Mesothelial cell of epicardium (in vitro differentiated cells): ENCODE data around the gene EGLN3. TPM values are rescaled to one million over a fixed set of nuclear protein-coding genes. Genes with fewer than 3 reads are reported as not detected.

Experiments
- DNase-seq, 2 experiments: peaks; one replicate each; pipeline ENCODE4 v3.0.0; 2021; ENCODE audit warnings: low spot score in 2 of 2; ENCODE audit not compliant: unreplicated experiment in 2 of 2
- H3K27ac Mint-ChIP-seq: 2 replicates; pipeline ENCODE4 v1.8.0; 2021; ENCODE audit warnings: mixed read lengths
- H3K27me3 Mint-ChIP-seq: 2 replicates; pipeline ENCODE4 v1.8.0; 2021; ENCODE audit warnings: low read depth, mixed read lengths
- H3K36me3 Mint-ChIP-seq: 2 replicates; pipeline ENCODE4 v1.8.0; 2021; ENCODE audit warnings: mixed read lengths
- H3K4me1 Mint-ChIP-seq: 2 replicates; pipeline ENCODE4 v1.8.0; 2021; ENCODE audit warnings: mixed read lengths
- H3K4me3 Mint-ChIP-seq: 2 replicates; pipeline ENCODE4 v1.8.0; 2021; ENCODE audit warnings: mild to moderate bottlenecking, moderate library complexity, mixed read lengths
- H3K9me3 Mint-ChIP-seq: 2 replicates; pipeline ENCODE4 v1.8.0; 2021; ENCODE audit warnings: mixed read lengths
- total RNA-seq: library from RNA; stranded (reverse); gene quantifications from 3 replicates; pipeline ENCODE4 v1.2.1, GENCODE V29; 2021
- TF ChIP-seq, protein P1 (sequence below): fragments of 200-600 bp; sonication (generic); IDR thresholded peaks from one replicate; pipeline ENCODE4 v1.5.0; 2021; ENCODE audit warnings: antibody characterized with exemption; ENCODE audit not compliant: unreplicated experiment

The EGLN3 gene
- total RNA-seq, 1 donor from 2014 or later = 8.3 TPM

GRCh38 chr14:33900706-33901105 lies 50.2 kb downstream of the EGLN3 start:
- Mint-ChIP-seq H3K27ac (no peak overlapping the region), H3K36me3 (no peaks in the 10 kb centered on the region), H3K27me3 (no peaks in the 10 kb centered on the region), H3K4me1 (no peaks in the 10 kb centered on the region), H3K9me3 (no peaks in the 10 kb centered on the region), H3K4me3 (no peak overlapping the region)
- TF ChIP-seq, protein P1, sequence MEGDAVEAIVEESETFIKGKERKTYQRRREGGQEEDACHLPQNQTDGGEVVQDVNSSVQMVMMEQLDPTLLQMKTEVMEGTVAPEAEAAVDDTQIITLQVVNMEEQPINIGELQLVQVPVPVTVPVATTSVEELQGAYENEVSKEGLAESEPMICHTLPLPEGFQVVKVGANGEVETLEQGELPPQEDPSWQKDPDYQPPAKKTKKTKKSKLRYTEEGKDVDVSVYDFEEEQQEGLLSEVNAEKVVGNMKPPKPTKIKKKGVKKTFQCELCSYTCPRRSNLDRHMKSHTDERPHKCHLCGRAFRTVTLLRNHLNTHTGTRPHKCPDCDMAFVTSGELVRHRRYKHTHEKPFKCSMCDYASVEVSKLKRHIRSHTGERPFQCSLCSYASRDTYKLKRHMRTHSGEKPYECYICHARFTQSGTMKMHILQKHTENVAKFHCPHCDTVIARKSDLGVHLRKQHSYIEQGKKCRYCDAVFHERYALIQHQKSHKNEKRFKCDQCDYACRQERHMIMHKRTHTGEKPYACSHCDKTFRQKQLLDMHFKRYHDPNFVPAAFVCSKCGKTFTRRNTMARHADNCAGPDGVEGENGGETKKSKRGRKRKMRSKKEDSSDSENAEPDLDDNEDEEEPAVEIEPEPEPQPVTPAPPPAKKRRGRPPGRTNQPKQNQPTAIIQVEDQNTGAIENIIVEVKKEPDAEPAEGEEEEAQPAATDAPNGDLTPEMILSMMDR = no peak
- no peak for DNase-seq

DNA sequence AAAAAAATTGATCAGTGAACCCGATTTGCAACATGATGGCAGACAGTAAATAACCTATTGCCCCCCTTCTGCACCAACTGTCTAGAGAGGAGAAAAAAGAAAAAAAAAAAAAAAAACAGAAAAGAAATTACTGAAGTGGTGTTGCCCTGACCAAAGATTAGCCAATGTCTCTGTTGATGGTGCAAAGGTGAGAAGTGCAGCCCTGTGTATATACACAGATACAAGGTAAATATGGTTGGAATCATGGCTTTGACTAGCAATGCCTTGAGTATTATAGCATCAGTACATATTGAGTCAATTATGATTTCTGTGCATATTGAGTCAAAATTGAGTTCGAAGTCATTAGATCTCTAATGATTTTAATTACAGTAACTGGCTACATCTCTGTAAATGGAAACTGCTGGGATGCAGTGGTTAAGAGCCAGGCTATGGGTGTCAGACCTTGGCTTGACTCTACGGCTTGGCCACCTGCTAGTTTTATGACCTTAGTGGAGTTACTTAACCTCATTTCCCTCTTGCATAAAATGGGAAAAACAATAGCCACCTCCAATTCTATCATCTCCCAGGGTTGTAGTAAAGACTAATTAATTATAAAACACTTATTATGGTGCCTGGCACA lies 51.0 kb downstream of the EGLN3 start:
- no peaks in the 10 kb centered on the region for H3K4me1 Mint-ChIP-seq
- peaks cover 6% of the 10 kb centered on the region for H3K9me3 Mint-ChIP-seq
- H3K4me3 Mint-ChIP-seq = no peak overlapping the region
- DNase-seq = no peak
- H3K27ac Mint-ChIP-seq = no peak overlapping the region
- no peaks in the 10 kb centered on the region for H3K27me3 Mint-ChIP-seq
- H3K36me3 Mint-ChIP-seq = peaks cover 1% of the 10 kb centered on the region
- TF ChIP-seq, protein P1 = no peak

GRCh38 chr14:33897878-33898535 lies 52.9 kb downstream of the EGLN3 start:
- Mint-ChIP-seq H3K4me3 (no peak overlapping the region), H3K9me3 (peaks cover 17% of the 10 kb centered on the region), H3K36me3 (peaks cover 2% of the 10 kb centered on the region), H3K27me3 (no peaks in the 10 kb centered on the region), H3K27ac (no peak overlapping the region), H3K4me1 (no peaks in the 10 kb centered on the region)
- DNase-seq = no peak
- TF ChIP-seq, protein P1 = no peak

GRCh38 chr14:33897382-33897781 lies 53.5 kb downstream of the EGLN3 start:
- Mint-ChIP-seq H3K4me1 (no peaks in the 10 kb centered on the region), H3K4me3 (no peak overlapping the region), H3K9me3 (peaks cover 19% of the 10 kb centered on the region), H3K36me3 (peaks cover 2% of the 10 kb centered on the region), H3K27me3 (no peaks in the 10 kb centered on the region), H3K27ac (no peak overlapping the region)
- TF ChIP-seq, protein P1 = no peak
- DNase-seq = no peak

DNA sequence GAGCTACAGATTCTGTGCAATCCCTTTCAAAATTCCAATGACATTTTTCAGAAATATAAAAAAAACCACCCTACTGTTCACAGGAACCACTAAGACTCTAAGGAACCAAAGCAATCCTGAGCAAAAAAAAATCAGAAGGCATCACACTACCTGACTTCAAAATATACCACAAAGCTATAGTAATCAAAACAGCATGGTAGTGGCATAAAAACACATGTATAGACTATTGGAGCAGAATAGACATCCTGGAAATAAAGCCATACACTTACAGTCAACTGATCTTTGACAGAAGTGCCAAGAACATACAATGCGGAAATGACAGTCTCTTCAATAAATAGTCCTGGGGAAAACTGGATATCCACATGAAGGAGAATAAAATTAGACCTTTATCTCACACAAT lies 56.5 kb downstream of the EGLN3 start:
- Mint-ChIP-seq H3K36me3 (peaks cover 2% of the 10 kb centered on the region), H3K27me3 (no peaks in the 10 kb centered on the region), H3K4me1 (no peaks in the 10 kb centered on the region), H3K27ac (no peak overlapping the region), H3K9me3 (peaks cover 43% of the 10 kb centered on the region), H3K4me3 (no peak overlapping the region)
- DNase-seq = no peak
- TF ChIP-seq, protein P1 = no peak
